Measurements from ENCODE around the gene SRSF11. TPM values are rescaled to one million over a fixed set of nuclear protein-coding genes. Genes with fewer than 3 reads are reported as not detected.

The SRSF11 gene
- polyA plus RNA-seq, 1 experiment = 229 TPM

- Histone ChIP-seq H3K4me3 (ENCODE audit: low read depth, low read length) (no peak overlapping the region), H3K36me3 (ENCODE audit: control insufficient read depth, insufficient read depth, low read length) (no peaks in the 10 kb centered on the region), H3K27me3 (ENCODE audit: control insufficient read depth, insufficient read depth, low read length) (no peaks in the 10 kb centered on the region)
- CTCF ChIA-PET = no interaction called here
- POLR2A ChIA-PET = no interaction called here
- TF ChIP-seq, protein P1, sequence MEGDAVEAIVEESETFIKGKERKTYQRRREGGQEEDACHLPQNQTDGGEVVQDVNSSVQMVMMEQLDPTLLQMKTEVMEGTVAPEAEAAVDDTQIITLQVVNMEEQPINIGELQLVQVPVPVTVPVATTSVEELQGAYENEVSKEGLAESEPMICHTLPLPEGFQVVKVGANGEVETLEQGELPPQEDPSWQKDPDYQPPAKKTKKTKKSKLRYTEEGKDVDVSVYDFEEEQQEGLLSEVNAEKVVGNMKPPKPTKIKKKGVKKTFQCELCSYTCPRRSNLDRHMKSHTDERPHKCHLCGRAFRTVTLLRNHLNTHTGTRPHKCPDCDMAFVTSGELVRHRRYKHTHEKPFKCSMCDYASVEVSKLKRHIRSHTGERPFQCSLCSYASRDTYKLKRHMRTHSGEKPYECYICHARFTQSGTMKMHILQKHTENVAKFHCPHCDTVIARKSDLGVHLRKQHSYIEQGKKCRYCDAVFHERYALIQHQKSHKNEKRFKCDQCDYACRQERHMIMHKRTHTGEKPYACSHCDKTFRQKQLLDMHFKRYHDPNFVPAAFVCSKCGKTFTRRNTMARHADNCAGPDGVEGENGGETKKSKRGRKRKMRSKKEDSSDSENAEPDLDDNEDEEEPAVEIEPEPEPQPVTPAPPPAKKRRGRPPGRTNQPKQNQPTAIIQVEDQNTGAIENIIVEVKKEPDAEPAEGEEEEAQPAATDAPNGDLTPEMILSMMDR (IDR thresholded peaks at IDR 0.05; ENCODE audit: insufficient read depth, low read depth, low read length) = no peak
- DNase-seq (ENCODE audit: low read depth) = no peak
These were observed 35.5 kb downstream of the SRSF11 start for GRCh38 chr1:70256664-70257063.

GRCh38 chr1:70264839-70265238 lies 43.7 kb downstream of the SRSF11 start:
- TF ChIP-seq, protein P1 (IDR thresholded peaks at IDR 0.05; ENCODE audit: insufficient read depth, low read depth, low read length) = no peak
- Histone ChIP-seq H3K27me3 (ENCODE audit: control insufficient read depth, insufficient read depth, low read length) (no peaks in the 10 kb centered on the region), H3K36me3 (ENCODE audit: control insufficient read depth, insufficient read depth, low read length) (peaks cover 2% of the 10 kb centered on the region), H3K4me3 (ENCODE audit: low read depth, low read length) (no peak overlapping the region)
- CTCF ChIA-PET = no interaction called here
- POLR2A ChIA-PET = no interaction called here
- DNase-seq (ENCODE audit: low read depth) = no peak

GRCh38 chr1:70265946-70266345 lies 44.8 kb downstream of the SRSF11 start:
- TF ChIP-seq, protein P1 (IDR thresholded peaks at IDR 0.05; ENCODE audit: insufficient read depth, low read depth, low read length) = no peak
- Histone ChIP-seq H3K27me3 (ENCODE audit: control insufficient read depth, insufficient read depth, low read length) (no peaks in the 10 kb centered on the region), H3K4me3 (ENCODE audit: low read depth, low read length) (no peak overlapping the region), H3K36me3 (ENCODE audit: control insufficient read depth, insufficient read depth, low read length) (peaks cover 2% of the 10 kb centered on the region)
- CTCF ChIA-PET = no interaction called here
- POLR2A ChIA-PET = no interaction called here
- no peak for DNase-seq (ENCODE audit: low read depth)

GRCh38 chr1:70277875-70278274 lies 56.7 kb downstream of the SRSF11 start:
- Histone ChIP-seq H3K36me3 (ENCODE audit: control insufficient read depth, insufficient read depth, low read length) (no peaks in the 10 kb centered on the region), H3K27me3 (ENCODE audit: control insufficient read depth, insufficient read depth, low read length) (no peaks in the 10 kb centered on the region), H3K4me3 (ENCODE audit: low read depth, low read length) (no peak overlapping the region)
- no peak for DNase-seq (ENCODE audit: low read depth)
- TF ChIP-seq, protein P1 (IDR thresholded peaks at IDR 0.05; ENCODE audit: insufficient read depth, low read depth, low read length) = no peak
- ChIA-PET CTCF (no interaction called here), POLR2A (no interaction called here)

DNA sequence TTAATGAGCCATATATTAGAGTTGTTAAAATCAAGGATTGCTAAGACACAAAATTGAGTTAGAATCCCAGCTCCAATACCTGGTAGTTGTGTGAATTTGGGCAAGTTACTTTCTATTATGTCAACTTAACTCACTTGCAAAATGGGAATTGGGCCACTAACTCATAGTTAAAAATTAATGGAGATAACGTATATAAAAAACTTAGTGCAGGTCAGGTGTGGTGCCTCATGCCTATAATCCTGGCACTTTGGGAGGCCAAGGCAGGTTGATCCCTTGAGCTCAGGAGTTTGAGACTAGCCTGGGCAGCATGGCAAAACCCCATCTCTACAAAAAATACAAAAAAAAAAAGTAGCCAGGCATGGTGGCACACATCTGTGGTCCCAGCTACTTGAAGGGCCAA lies 57.5 kb downstream of the SRSF11 start:
- POLR2A ChIA-PET = no interaction called here
- no peaks in the 10 kb centered on the region for H3K36me3 ChIP-seq (ENCODE audit: control insufficient read depth, insufficient read depth, low read length)

More for the DNA sequence above, 57.5 kb downstream of the SRSF11 start:
- no peaks in the 10 kb centered on the region for H3K27me3 ChIP-seq (ENCODE audit: control insufficient read depth, insufficient read depth, low read length)
- TF ChIP-seq, protein P1 (IDR thresholded peaks at IDR 0.05; ENCODE audit: insufficient read depth, low read depth, low read length) = no peak
- no peak for DNase-seq (ENCODE audit: low read depth)
- CTCF ChIA-PET = no interaction called here
- no peak overlapping the region for H3K4me3 ChIP-seq (ENCODE audit: low read depth, low read length)
